ENCODE measurements around the gene GSDME. TPM values are rescaled to one million over a fixed set of nuclear protein-coding genes. Genes with fewer than 3 reads are reported as not detected.
A peak's percentile ranks its signal among the peaks of the same experiment; 100 is the strongest.

The GSDME gene
- total and polyA plus RNA-seq, 2 donors (not counting 1 experiment from before 2014, with no cell fraction given) = 40.8 to 57.1 TPM

- Histone ChIP-seq H3K4me1 (ENCODE audit: control insufficient read depth, extremely low read depth, insufficient read depth, low read length) (peaks cover 2% of the 10 kb centered on the region), H3K9me3 (ENCODE audit: control insufficient read depth, insufficient read depth, low read depth, low read length) (no peaks in the 10 kb centered on the region), H4K20me1 (ENCODE audit: control insufficient read depth, extremely low read depth, insufficient read depth, low read length) (no peaks in the 10 kb centered on the region), H3K4me2 (ENCODE audit: extremely low read depth, insufficient read depth, low read length) (no peak overlapping the region), H3K79me2 (ENCODE audit: control insufficient read depth, insufficient read depth, low read length) (no peaks in the 10 kb centered on the region), H3K27ac (ENCODE audit: insufficient read depth, low read length) (no peak overlapping the region), H3K4me3 (replicated peaks in 1 of 4; ENCODE audit: control extremely low read depth in 1 of 4, insufficient read depth in 1 of 4, low read depth in 3 of 4, low read length in 4 of 4) (no peak overlapping the region), H3K27me3 (ENCODE audit: control insufficient read depth, insufficient read depth, low read length) (no peaks in the 10 kb centered on the region), H2AFZ (ENCODE audit: low read length) (no peak overlapping the region), H3K9ac (ENCODE audit: insufficient read depth, low read length) (no peak overlapping the region), H3K36me3 (ENCODE audit: control insufficient read depth, insufficient read depth, low read length) (no peaks in the 10 kb centered on the region)
- TF ChIP-seq EZH2 (IDR thresholded peaks at IDR 0.05; ENCODE audit: low read length, missing control alignments) (no peak), CTCF (conservative IDR thresholded peaks at IDR 0.05 in 1 of 2, IDR thresholded peaks at IDR 0.05 in 1 of 2; ENCODE audit: low read depth in 1 of 2, low read length in 2 of 2) (no peak)
- DNase-seq (ENCODE audit: low read depth in 2 of 2) = no peak
Measured at GRCh38 chr7:24669971-24670591, 87.2 kb downstream of the GSDME start.

GRCh38 chr7:24668927-24669635 lies 88.2 kb downstream of the GSDME start:
- Histone ChIP-seq H3K9me3 (ENCODE audit: control insufficient read depth, insufficient read depth, low read depth, low read length) (no peaks in the 10 kb centered on the region), H3K27me3 (ENCODE audit: control insufficient read depth, insufficient read depth, low read length) (no peaks in the 10 kb centered on the region), H3K36me3 (ENCODE audit: control insufficient read depth, insufficient read depth, low read length) (no peaks in the 10 kb centered on the region), H3K9ac (ENCODE audit: insufficient read depth, low read length) (no peak overlapping the region), H3K27ac (ENCODE audit: insufficient read depth, low read length) (no peak overlapping the region), H3K4me2 (ENCODE audit: extremely low read depth, insufficient read depth, low read length) (no peak overlapping the region), H3K4me1 (ENCODE audit: control insufficient read depth, extremely low read depth, insufficient read depth, low read length) (peaks cover 2% of the 10 kb centered on the region), H4K20me1 (ENCODE audit: control insufficient read depth, extremely low read depth, insufficient read depth, low read length) (no peaks in the 10 kb centered on the region), H3K4me3 (replicated peaks in 1 of 4; ENCODE audit: control extremely low read depth in 1 of 4, insufficient read depth in 1 of 4, low read depth in 3 of 4, low read length in 4 of 4) (no peak overlapping the region), H2AFZ (ENCODE audit: low read length) (no peak overlapping the region), H3K79me2 (ENCODE audit: control insufficient read depth, insufficient read depth, low read length) (no peaks in the 10 kb centered on the region)
- peak; percentile 21 to 29 for DNase-seq (ENCODE audit: low read depth in 2 of 2)
- no peak for TF ChIP-seq EZH2 (IDR thresholded peaks at IDR 0.05; ENCODE audit: low read length, missing control alignments)
- no peak for TF ChIP-seq CTCF (conservative IDR thresholded peaks at IDR 0.05 in 1 of 2, IDR thresholded peaks at IDR 0.05 in 1 of 2; ENCODE audit: low read depth in 1 of 2, low read length in 2 of 2)

DNA sequence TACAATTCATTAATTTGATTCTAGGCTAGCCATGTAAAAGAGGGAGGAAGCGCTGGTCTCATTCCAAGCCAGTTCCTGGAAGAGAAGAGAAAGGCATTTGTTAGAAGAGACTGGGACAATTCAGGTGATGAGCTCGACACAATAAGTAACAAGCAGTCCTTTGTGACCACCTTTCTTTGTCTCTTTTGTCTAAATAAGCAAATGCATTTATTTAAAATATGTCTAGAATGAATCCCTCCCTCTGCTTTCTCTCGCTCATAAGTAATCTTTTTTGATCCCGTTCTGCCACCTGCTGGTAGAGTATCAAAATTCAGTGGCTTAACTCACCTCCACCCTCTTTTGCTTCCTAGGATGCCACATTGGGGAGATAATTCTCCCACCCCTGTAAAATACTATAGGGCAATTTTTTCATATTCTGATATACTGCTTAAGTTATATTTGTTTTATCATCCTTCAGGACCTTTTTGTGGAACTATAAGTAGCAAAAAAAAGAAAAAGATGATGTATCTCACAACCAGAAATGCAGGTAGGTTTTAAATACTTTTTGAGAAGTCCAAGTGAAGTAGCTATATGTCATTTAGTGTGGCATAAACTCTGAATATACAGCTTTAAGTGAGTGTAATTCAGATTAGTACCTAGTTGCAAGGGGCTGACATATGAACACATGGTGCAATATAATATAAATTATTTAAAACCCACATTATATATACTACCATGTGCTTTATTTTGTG lies 91.5 kb downstream of the GSDME start:
- H3K36me3 ChIP-seq (ENCODE audit: control insufficient read depth, insufficient read depth, low read length) = no peaks in the 10 kb centered on the region
- TF ChIP-seq CTCF (conservative IDR thresholded peaks at IDR 0.05 in 1 of 2, IDR thresholded peaks at IDR 0.05 in 1 of 2; ENCODE audit: low read depth in 1 of 2, low read length in 2 of 2) (peak; percentile 66 to 68), EZH2 (IDR thresholded peaks at IDR 0.05; ENCODE audit: low read length, missing control alignments) (no peak)
- H3K9ac ChIP-seq (ENCODE audit: insufficient read depth, low read length) = no peak overlapping the region
- no peaks in the 10 kb centered on the region for H4K20me1 ChIP-seq (ENCODE audit: control insufficient read depth, extremely low read depth, insufficient read depth, low read length)
- H3K9me3 ChIP-seq (ENCODE audit: control insufficient read depth, insufficient read depth, low read depth, low read length) = no peaks in the 10 kb centered on the region
- DNase-seq (ENCODE audit: low read depth in 2 of 2) = peak; percentile 34 to 75
- no peak overlapping the region for H3K4me3 ChIP-seq (replicated peaks in 1 of 4; ENCODE audit: control extremely low read depth in 1 of 4, insufficient read depth in 1 of 4, low read depth in 3 of 4, low read length in 4 of 4)
- H3K4me2 ChIP-seq (ENCODE audit: extremely low read depth, insufficient read depth, low read length) = no peak overlapping the region
- H2AFZ ChIP-seq (ENCODE audit: low read length) = peak overlapping the region; percentile 3
- no peaks in the 10 kb centered on the region for H3K27me3 ChIP-seq (ENCODE audit: control insufficient read depth, insufficient read depth, low read length)
- peaks cover 2% of the 10 kb centered on the region for H3K4me1 ChIP-seq (ENCODE audit: control insufficient read depth, extremely low read depth, insufficient read depth, low read length)
- no peak overlapping the region for H3K27ac ChIP-seq (ENCODE audit: insufficient read depth, low read length)
- no peaks in the 10 kb centered on the region for H3K79me2 ChIP-seq (ENCODE audit: control insufficient read depth, insufficient read depth, low read length)

Measured in fibroblast of lung (primary cell).